Omental fat pad (tissue), 4 donors: ENCODE data around the gene MRTFB. TPM values are rescaled to one million over a fixed set of nuclear protein-coding genes. Genes with fewer than 3 reads are reported as not detected.

Experiments used
- ATAC-seq: fragments of 150-250 bp; one replicate; pipeline ENCODE4 v1.9.1; 2016; ENCODE audit warnings: mild to moderate bottlenecking, moderate library complexity; ENCODE audit not compliant: low FRiP score
- DNase-seq: peaks from one replicate; pipeline ENCODE4 v3.0.0-alpha.2; 2019; ENCODE audit warnings: low spot score
- total RNA-seq, 4 donors: library from RNA; depleted of rRNA; stranded (reverse); fragments of >200 nt; gene quantifications; one replicate each; pipeline ENCODE4 v1.1.0, GENCODE V29; 2016
- TF ChIP-seq, protein P1 (sequence below), 3 donors: fragments of 450-650 bp; IDR thresholded peaks; one replicate each; pipeline ENCODE4 v1.5.1; 2016 to 2017; ENCODE audit warnings: antibody characterized with exemption in 3 of 3, mild to moderate bottlenecking in 3 of 3, moderate library complexity in 2 of 3

Gene MRTFB
- total RNA-seq, 4 donors from 2014 or later: 17.5 to 107 (median 55.8) TPM

DNA sequence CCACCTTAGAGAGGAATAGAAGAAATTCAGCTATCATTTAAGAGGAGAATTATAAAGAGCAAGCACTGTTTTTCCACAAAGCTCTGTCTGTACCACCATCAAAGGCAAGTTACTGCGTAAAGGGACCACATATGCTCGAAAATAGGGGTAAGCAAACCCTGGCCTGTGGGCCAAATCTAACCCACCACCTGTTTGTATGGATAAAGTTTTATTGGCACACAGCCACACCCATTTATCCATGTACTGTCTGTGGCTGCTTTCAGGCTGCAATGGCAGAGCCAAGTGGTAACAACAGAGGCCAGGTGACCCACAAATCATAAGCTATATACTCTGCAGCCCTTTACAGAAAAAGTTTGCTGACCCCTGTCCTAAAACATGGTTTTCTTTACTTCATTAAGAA, 180.3 kb downstream of the MRTFB start:
- DNase-seq: no peak
- TF ChIP-seq, protein P1, sequence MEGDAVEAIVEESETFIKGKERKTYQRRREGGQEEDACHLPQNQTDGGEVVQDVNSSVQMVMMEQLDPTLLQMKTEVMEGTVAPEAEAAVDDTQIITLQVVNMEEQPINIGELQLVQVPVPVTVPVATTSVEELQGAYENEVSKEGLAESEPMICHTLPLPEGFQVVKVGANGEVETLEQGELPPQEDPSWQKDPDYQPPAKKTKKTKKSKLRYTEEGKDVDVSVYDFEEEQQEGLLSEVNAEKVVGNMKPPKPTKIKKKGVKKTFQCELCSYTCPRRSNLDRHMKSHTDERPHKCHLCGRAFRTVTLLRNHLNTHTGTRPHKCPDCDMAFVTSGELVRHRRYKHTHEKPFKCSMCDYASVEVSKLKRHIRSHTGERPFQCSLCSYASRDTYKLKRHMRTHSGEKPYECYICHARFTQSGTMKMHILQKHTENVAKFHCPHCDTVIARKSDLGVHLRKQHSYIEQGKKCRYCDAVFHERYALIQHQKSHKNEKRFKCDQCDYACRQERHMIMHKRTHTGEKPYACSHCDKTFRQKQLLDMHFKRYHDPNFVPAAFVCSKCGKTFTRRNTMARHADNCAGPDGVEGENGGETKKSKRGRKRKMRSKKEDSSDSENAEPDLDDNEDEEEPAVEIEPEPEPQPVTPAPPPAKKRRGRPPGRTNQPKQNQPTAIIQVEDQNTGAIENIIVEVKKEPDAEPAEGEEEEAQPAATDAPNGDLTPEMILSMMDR (IDR thresholded peaks at IDR 0.05): no peak

GRCh38 chr16:14252860-14253259, 181.7 kb downstream of the MRTFB start:
- DNase-seq (no peak), ATAC-seq (no peak)
- TF ChIP-seq, protein P1 (IDR thresholded peaks at IDR 0.05): no peak

More for the DNA sequence above, 180.3 kb downstream of the MRTFB start:
- no peak for ATAC-seq

DNA sequence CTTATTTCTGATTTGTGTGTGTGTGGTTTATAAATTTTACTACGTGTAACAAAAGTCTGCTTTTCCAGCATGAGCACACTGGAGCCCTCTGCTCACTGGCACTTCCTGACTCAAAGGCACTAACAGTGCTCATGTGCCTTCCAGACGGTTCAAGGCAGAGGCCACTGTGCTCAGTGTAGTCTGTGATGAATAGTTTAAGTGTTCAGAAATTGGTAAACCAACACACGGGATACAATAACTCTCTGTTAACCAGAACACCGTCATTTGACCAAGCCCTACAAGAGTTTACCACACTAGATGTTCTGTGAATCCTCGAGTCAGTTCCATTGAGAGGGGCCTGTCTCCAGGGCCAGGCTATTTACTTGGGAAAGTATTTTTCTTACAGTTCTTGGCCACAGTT, 191.9 kb downstream of the MRTFB start:
- ATAC-seq (no peak), DNase-seq (no peak)
- TF ChIP-seq, protein P1 (IDR thresholded peaks at IDR 0.05): no peak

DNA sequence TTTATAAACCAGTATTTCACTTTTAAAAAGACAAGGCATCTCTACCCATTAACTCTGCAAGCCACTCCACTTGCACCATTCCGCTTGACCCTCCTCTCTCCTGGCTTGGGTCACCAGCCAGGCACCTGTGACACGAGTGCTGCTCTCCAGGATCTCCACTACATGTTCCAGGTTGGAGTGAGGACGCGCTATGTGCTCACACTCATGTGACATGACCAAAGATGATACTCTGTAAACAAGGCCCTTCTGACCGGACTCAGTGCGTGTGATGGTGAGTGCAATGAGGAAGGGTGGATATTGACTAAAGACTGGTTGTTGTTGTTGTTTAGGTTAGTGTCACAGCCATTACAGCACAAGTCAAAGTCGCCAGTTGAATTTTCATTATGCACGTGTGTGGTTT, 192.7 kb downstream of the MRTFB start:
- no peak for ATAC-seq
- no peak for DNase-seq
- TF ChIP-seq, protein P1 (IDR thresholded peaks at IDR 0.05): no peak

GRCh38 chr16:14264327-14264943, 193.3 kb downstream of the MRTFB start:
- DNase-seq: no peak
- TF ChIP-seq, protein P1 (IDR thresholded peaks at IDR 0.05): no peak
- ATAC-seq: no peak

GRCh38 chr16:14268073-14268472, 197.0 kb downstream of the MRTFB start:
- TF ChIP-seq, protein P1 (IDR thresholded peaks at IDR 0.05): no peak
- ATAC-seq (no peak), DNase-seq (no peak)

- TF ChIP-seq, protein P1 (IDR thresholded peaks at IDR 0.05): no peak
- ATAC-seq (no peak), DNase-seq (no peak)
Observed at GRCh38 chr16:14275934-14276333, 204.8 kb downstream of the MRTFB start.
